Measurements from ENCODE around the gene NPHP4. TPM values are rescaled to one million over a fixed set of nuclear protein-coding genes. Genes with fewer than 3 reads are reported as not detected.

NPHP4 gene
- total and polyA plus RNA-seq, 10 of the 15 experiments (the other 5 are each of a cell fraction or from before 2014, with no cell fraction given) = 0.16 to 10.5 (median 3.1) TPM

- POLR2A ChIA-PET = no interaction called here
- 82% methylated on average over 16 of the region's 16 CpGs for WGBS (ENCODE audit: insufficient coverage, insufficient replicate concordance, low lambda C conversion rate, missing lambda C conversion rate)
- RAD21 ChIA-PET (ENCODE audit: unreplicated experiment) = no interaction called here
- Histone ChIP-seq H2AFZ (ENCODE audit: control insufficient read depth, low read depth, low read length) (no peak overlapping the region), H3K4me1 (ENCODE audit: control insufficient read depth, insufficient read depth, low read length) (no peaks in the 10 kb centered on the region), H3K36me3 (ENCODE audit: control insufficient read depth in 2 of 2, insufficient read depth in 2 of 2, low read length in 1 of 2) (no peaks in the 10 kb centered on the region), H4K20me1 (ENCODE audit: control insufficient read depth, insufficient read depth) (no peaks in the 10 kb centered on the region), H3K4me2 (ENCODE audit: control insufficient read depth, insufficient read depth) (no peak overlapping the region), H3K27ac (ENCODE audit: control insufficient read depth, insufficient read depth) (no peak overlapping the region), H3K9me3 (replicated peaks; ENCODE audit: control insufficient read depth, insufficient read depth, low read length) (no peaks in the 10 kb centered on the region), H3K27me3 (replicated peaks in 1 of 2; ENCODE audit: control insufficient read depth in 2 of 2, insufficient read depth in 2 of 2, low read length in 1 of 2) (no peaks in the 10 kb centered on the region), H3K79me2 (ENCODE audit: control insufficient read depth, insufficient read depth, low read length) (no peaks in the 10 kb centered on the region), H3K9ac (ENCODE audit: control insufficient read depth, insufficient read depth, low read length) (no peak overlapping the region), H3K4me3 (no peak overlapping the region)
- ATAC-seq (no peak), FAIRE-seq (no peak), DNase-seq (ENCODE audit: low read depth, low spot score) (no peak)
- CTCF ChIA-PET = no interaction called here
- SMC1A ChIA-PET (ENCODE audit: uncharacterized antibody, unreplicated experiment) = no interaction called here
- intact Hi-C loops (cut with micrococcal nuclease; ENCODE audit: unreplicated experiment) (no loop called here), in situ Hi-C loops (cut with MboI) (no loop called here)
- no TSS peak for BruUV-seq (replicated peaks)
- TF ChIP-seq SMARCA5 (IDR thresholded peaks at IDR 0.05) = no peak
- no peak for TF ChIP-seq YY1 (IDR thresholded peaks at IDR 0.05; ENCODE audit: low read depth, low read length)
Observed at GRCh38 chr1:5859766-5860165, 132.5 kb downstream of the NPHP4 start.

GRCh38 chr1:5858844-5859407, 133.3 kb downstream of the NPHP4 start:
- POLR2A ChIA-PET = no interaction called here
- RAD21 ChIA-PET (ENCODE audit: unreplicated experiment) = no interaction called here
- no TSS peak for BruUV-seq (replicated peaks)
- Histone ChIP-seq H3K27me3 (replicated peaks in 1 of 2; ENCODE audit: control insufficient read depth in 2 of 2, insufficient read depth in 2 of 2, low read length in 1 of 2) (no peaks in the 10 kb centered on the region), H3K9me3 (replicated peaks; ENCODE audit: control insufficient read depth, insufficient read depth, low read length) (no peaks in the 10 kb centered on the region), H4K20me1 (ENCODE audit: control insufficient read depth, insufficient read depth) (no peaks in the 10 kb centered on the region), H3K4me3 (no peak overlapping the region), H3K9ac (ENCODE audit: control insufficient read depth, insufficient read depth, low read length) (no peak overlapping the region), H2AFZ (ENCODE audit: control insufficient read depth, low read depth, low read length) (no peak overlapping the region), H3K27ac (ENCODE audit: control insufficient read depth, insufficient read depth) (no peak overlapping the region), H3K4me2 (ENCODE audit: control insufficient read depth, insufficient read depth) (no peak overlapping the region), H3K36me3 (ENCODE audit: control insufficient read depth in 2 of 2, insufficient read depth in 2 of 2, low read length in 1 of 2) (no peaks in the 10 kb centered on the region), H3K4me1 (ENCODE audit: control insufficient read depth, insufficient read depth, low read length) (no peaks in the 10 kb centered on the region), H3K79me2 (ENCODE audit: control insufficient read depth, insufficient read depth, low read length) (no peaks in the 10 kb centered on the region)
- intact Hi-C loops (cut with micrococcal nuclease; ENCODE audit: unreplicated experiment) = no loop called here
- in situ Hi-C loops (cut with MboI) = no loop called here
- TF ChIP-seq CHD1 (IDR thresholded peaks at IDR 0.05; ENCODE audit: low read depth, low read length) = no peak
- CTCF ChIA-PET = no interaction called here
- ATAC-seq = no peak
- 77% methylated on average over 24 of the region's 25 CpGs for WGBS (ENCODE audit: insufficient coverage, insufficient replicate concordance, low lambda C conversion rate, missing lambda C conversion rate)
- DNase-seq (ENCODE audit: low read depth, low spot score) = no peak
- SMC1A ChIA-PET (ENCODE audit: uncharacterized antibody, unreplicated experiment) = no interaction called here
- FAIRE-seq = no peak

All from GM12878 (cell line).